Osteocyte (in vitro differentiated cells): ENCODE results near the gene UBXN2A. TPM values are rescaled to one million over a fixed set of nuclear protein-coding genes. Genes with fewer than 3 reads are reported as not detected.

Experiments used
- DNase-seq: peaks from one replicate; pipeline ENCODE4 v3.0.0; 2021; ENCODE audit warnings: mixed read lengths; ENCODE audit not compliant: unreplicated experiment; ENCODE audit errors: extremely low spot score
- H3K27ac Mint-ChIP-seq: one replicate; pipeline ENCODE4 v1.8.0; 2021; ENCODE audit warnings: mild to moderate bottlenecking, mixed read lengths; ENCODE audit not compliant: unreplicated experiment
- H3K27me3 Mint-ChIP-seq: one replicate; pipeline ENCODE4 v1.8.0; 2021; ENCODE audit warnings: mixed read lengths; ENCODE audit not compliant: unreplicated experiment
- H3K36me3 Mint-ChIP-seq: one replicate; pipeline ENCODE4 v1.8.0; 2021; ENCODE audit warnings: mixed read lengths; ENCODE audit not compliant: unreplicated experiment
- H3K4me1 Mint-ChIP-seq: one replicate; pipeline ENCODE4 v1.8.0; 2021; ENCODE audit warnings: mixed read lengths; ENCODE audit not compliant: unreplicated experiment
- H3K4me3 Mint-ChIP-seq: one replicate; pipeline ENCODE4 v1.8.0; 2021; ENCODE audit warnings: mild to moderate bottlenecking, moderate library complexity, mixed read lengths; ENCODE audit not compliant: unreplicated experiment
- H3K9me3 Mint-ChIP-seq: one replicate; pipeline ENCODE4 v1.8.0; 2021; ENCODE audit warnings: mixed read lengths; ENCODE audit not compliant: unreplicated experiment
- CTCF ChIP-seq: fragments of 200-600 bp; sonication (generic); IDR thresholded peaks from 2 replicates; pipeline ENCODE4 v1.5.0; 2021; ENCODE audit warnings: antibody characterized with exemption, mild to moderate bottlenecking, moderate library complexity
- total RNA-seq: library from RNA; stranded (reverse); gene quantifications from 2 replicates; pipeline ENCODE4 v1.2.1, GENCODE V29; 2021

Gene UBXN2A
- total RNA-seq, 1 donor from 2014 or later: 18.8 TPM

- no peak for DNase-seq
- H3K27ac Mint-ChIP-seq: no peak overlapping the region
These were observed 81.1 kb downstream of the UBXN2A start for GRCh38 chr2:24021122-24021998.

DNA sequence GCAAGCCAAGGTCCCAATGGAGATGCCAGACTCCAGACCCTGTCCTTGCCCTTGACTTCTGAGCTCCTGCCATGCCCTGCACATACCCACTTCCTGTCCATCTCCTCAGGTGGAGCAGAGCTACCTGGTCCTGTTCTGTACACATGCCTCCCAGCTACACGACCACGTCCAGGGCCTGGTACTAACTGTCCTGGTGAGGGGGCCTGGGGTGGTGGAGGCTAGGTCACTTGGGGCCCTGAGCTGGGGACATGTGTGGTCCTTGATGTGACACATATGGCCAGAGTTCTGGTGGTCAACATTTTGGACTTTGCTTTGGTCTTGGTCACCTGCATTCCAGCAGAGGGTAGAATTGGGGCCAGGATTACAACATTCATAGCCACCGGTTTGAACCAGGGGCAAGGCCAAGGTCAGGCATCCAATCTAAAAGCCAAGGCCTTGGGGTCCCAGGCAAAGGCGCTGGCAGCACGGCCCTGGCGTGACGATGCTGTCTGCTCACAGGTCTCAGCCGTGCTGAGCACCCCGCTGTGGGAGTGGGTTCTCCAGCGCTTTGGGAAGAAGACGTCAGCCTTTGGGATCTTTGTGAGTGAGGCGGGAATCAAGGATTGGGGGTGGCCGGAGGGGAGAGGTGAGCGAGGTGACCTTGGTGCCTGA lies 82.2 kb downstream of the UBXN2A start:
- Mint-ChIP-seq H3K27me3 (no peaks in the 10 kb centered on the region), H3K36me3 (peaks cover 12% of the 10 kb centered on the region), H3K4me3 (no peak overlapping the region), H3K27ac (no peak overlapping the region), H3K4me1 (peaks cover 4% of the 10 kb centered on the region), H3K9me3 (no peaks in the 10 kb centered on the region)
- no peak for TF ChIP-seq CTCF
- DNase-seq: no peak

More at GRCh38 chr2:24021122-24021998, 81.1 kb downstream of the UBXN2A start:
- H3K9me3 Mint-ChIP-seq: no peaks in the 10 kb centered on the region
- TF ChIP-seq CTCF: no peak
- no peaks in the 10 kb centered on the region for H3K27me3 Mint-ChIP-seq
- H3K4me1 Mint-ChIP-seq: peaks cover 6% of the 10 kb centered on the region
- H3K4me3 Mint-ChIP-seq: no peak overlapping the region
- H3K36me3 Mint-ChIP-seq: peaks cover 10% of the 10 kb centered on the region

- Mint-ChIP-seq H3K27me3 (no peaks in the 10 kb centered on the region), H3K4me3 (no peak overlapping the region), H3K9me3 (no peaks in the 10 kb centered on the region), H3K27ac (no peak overlapping the region), H3K4me1 (peaks cover 2% of the 10 kb centered on the region), H3K36me3 (peaks cover 12% of the 10 kb centered on the region)
- TF ChIP-seq CTCF: no peak
- no peak for DNase-seq
These were observed 82.8 kb downstream of the UBXN2A start for GRCh38 chr2:24022975-24023575.

DNA sequence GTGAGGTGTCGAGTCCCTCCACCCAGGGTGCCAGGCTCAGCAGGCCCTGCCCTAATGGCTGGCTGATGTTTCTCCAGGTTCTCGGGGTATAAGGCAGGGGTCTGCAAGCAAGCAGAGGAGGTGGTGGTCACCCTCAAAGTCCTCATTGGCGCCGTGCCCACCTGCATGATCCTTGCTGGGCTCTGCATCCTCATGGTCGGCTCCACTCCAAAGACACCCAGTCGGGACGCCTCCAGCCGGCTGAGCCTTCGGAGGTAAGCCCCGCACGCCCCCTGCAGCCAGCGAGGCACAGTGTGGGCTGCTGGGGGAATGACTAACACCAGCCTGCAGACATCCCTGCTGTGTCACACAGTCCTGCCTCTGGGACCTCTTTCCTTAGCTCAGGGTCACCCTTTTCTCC lies 83.8 kb downstream of the UBXN2A start:
- DNase-seq: no peak
- Mint-ChIP-seq H3K9me3 (no peaks in the 10 kb centered on the region), H3K4me1 (peaks cover 2% of the 10 kb centered on the region), H3K36me3 (peaks cover 15% of the 10 kb centered on the region), H3K4me3 (no peak overlapping the region), H3K27me3 (no peaks in the 10 kb centered on the region), H3K27ac (no peak overlapping the region)
- no peak for TF ChIP-seq CTCF
